Measurements from ENCODE around the gene P3H3.

Gene P3H3

GRCh38 chr12:6825398-6826124, 2.6 kb upstream of the P3H3 start:
- DNase-seq = peak; percentile 91
- in situ Hi-C loops (cut with MboI; ENCODE audit: low pct_unique_long_range_greater_than_20kb, low sequenced_read_pairs) = no loop called here

- in situ Hi-C loops (cut with MboI; ENCODE audit: low pct_unique_long_range_greater_than_20kb, low sequenced_read_pairs) = no loop called here
- no peak for DNase-seq
Observed at GRCh38 chr12:6826125-6826733, 2.0 kb upstream of the P3H3 start.

GRCh38 chr12:6826734-6827436, 1.3 kb upstream of the P3H3 start:
- in situ Hi-C loops (cut with MboI; ENCODE audit: low pct_unique_long_range_greater_than_20kb, low sequenced_read_pairs) = no loop called here
- DNase-seq = no peak

GRCh38 chr12:6827437-6827911, 733 bp upstream of the P3H3 start:
- DNase-seq = peak; percentile 88
- in situ Hi-C loops (cut with MboI; ENCODE audit: low pct_unique_long_range_greater_than_20kb, low sequenced_read_pairs) = no loop called here

- DNase-seq = peak; percentile 67
- in situ Hi-C loops (cut with MboI; ENCODE audit: low pct_unique_long_range_greater_than_20kb, low sequenced_read_pairs) = no loop called here
Observed at GRCh38 chr12:6828781-6829535, 751 bp downstream of the P3H3 start.

- no peak for DNase-seq
Observed at GRCh38 chr12:6829536-6830220, 1.5 kb downstream of the P3H3 start.

GRCh38 chr12:6830286-6830890, 2.2 kb downstream of the P3H3 start:
- in situ Hi-C loops (cut with MboI; ENCODE audit: low pct_unique_long_range_greater_than_20kb, low sequenced_read_pairs) = no loop called here
- no peak for DNase-seq

More at GRCh38 chr12:6829536-6830220, 1.5 kb downstream of the P3H3 start:
- in situ Hi-C loops (cut with MboI; ENCODE audit: low pct_unique_long_range_greater_than_20kb, low sequenced_read_pairs) = no loop called here

- in situ Hi-C loops (cut with MboI; ENCODE audit: low pct_unique_long_range_greater_than_20kb, low sequenced_read_pairs) = no loop called here
- DNase-seq = no peak
Observed at GRCh38 chr12:6830999-6831398, 2.8 kb downstream of the P3H3 start.

- no peak for DNase-seq
- in situ Hi-C loops (cut with MboI; ENCODE audit: low pct_unique_long_range_greater_than_20kb, low sequenced_read_pairs) = no loop called here
Observed at GRCh38 chr12:6831450-6831995, 3.3 kb downstream of the P3H3 start.

- in situ Hi-C loops (cut with MboI; ENCODE audit: low pct_unique_long_range_greater_than_20kb, low sequenced_read_pairs) = no loop called here
- no peak for DNase-seq
Observed at GRCh38 chr12:6832125-6832524, 3.9 kb downstream of the P3H3 start.

GRCh38 chr12:6833189-6833890, 5.1 kb downstream of the P3H3 start:
- no peak for DNase-seq
- in situ Hi-C loops (cut with MboI; ENCODE audit: low pct_unique_long_range_greater_than_20kb, low sequenced_read_pairs) = no loop called here

GRCh38 chr12:6834254-6834653, 6.0 kb downstream of the P3H3 start:
- no peak for DNase-seq
- in situ Hi-C loops (cut with MboI; ENCODE audit: low pct_unique_long_range_greater_than_20kb, low sequenced_read_pairs) = no loop called here

GRCh38 chr12:6834873-6835272, 6.7 kb downstream of the P3H3 start:
- no peak for DNase-seq
- in situ Hi-C loops (cut with MboI; ENCODE audit: low pct_unique_long_range_greater_than_20kb, low sequenced_read_pairs) = no loop called here

GRCh38 chr12:6836851-6837250, 8.6 kb downstream of the P3H3 start:
- in situ Hi-C loops (cut with MboI; ENCODE audit: low pct_unique_long_range_greater_than_20kb, low sequenced_read_pairs) = no loop called here
- DNase-seq = no peak

- no peak for DNase-seq
- in situ Hi-C loops (cut with MboI; ENCODE audit: low pct_unique_long_range_greater_than_20kb, low sequenced_read_pairs) = no loop called here
Observed at GRCh38 chr12:6837370-6838060, 9.3 kb downstream of the P3H3 start.

GRCh38 chr12:6838854-6839253, 10.6 kb downstream of the P3H3 start:
- in situ Hi-C loops (cut with MboI; ENCODE audit: low pct_unique_long_range_greater_than_20kb, low sequenced_read_pairs) = no loop called here

GRCh38 chr12:6839482-6840201, 11.4 kb downstream of the P3H3 start:
- DNase-seq = no peak
- in situ Hi-C loops (cut with MboI; ENCODE audit: low pct_unique_long_range_greater_than_20kb, low sequenced_read_pairs) = no loop called here

More at GRCh38 chr12:6838854-6839253, 10.6 kb downstream of the P3H3 start:
- no peak for DNase-seq
